ENCODE data around the gene MICALL2.

MICALL2 gene

GRCh38 chr7:1388021-1388702 is 71.1 kb downstream of the MICALL2 start:
- no peak for DNase-seq

DNA sequence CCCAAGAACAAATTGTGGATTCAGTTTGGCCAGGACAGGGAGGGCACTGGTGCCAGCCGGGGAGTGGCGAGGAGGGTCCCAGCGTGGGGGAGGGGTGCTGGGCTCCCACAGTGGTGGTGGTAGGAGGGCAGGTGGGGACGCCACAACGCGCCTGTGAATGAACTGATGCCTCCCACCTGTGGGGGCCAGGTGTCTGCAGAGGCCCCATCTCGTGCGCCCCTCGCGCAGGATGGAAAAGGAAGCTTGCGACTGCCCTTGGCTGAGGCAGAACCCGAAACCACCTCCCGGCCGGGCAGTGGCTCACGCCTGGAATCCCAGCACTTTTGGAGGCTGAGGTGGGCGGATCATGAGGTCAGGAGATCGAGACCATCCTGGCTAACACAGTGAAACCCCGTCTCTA is 72.0 kb downstream of the MICALL2 start:
- no peak for DNase-seq

GRCh38 chr7:1386623-1387220 is 72.5 kb downstream of the MICALL2 start:
- DNase-seq, result no peak

- no peak for DNase-seq
These were observed 73.3 kb downstream of the MICALL2 start for GRCh38 chr7:1385809-1386622.

DNA sequence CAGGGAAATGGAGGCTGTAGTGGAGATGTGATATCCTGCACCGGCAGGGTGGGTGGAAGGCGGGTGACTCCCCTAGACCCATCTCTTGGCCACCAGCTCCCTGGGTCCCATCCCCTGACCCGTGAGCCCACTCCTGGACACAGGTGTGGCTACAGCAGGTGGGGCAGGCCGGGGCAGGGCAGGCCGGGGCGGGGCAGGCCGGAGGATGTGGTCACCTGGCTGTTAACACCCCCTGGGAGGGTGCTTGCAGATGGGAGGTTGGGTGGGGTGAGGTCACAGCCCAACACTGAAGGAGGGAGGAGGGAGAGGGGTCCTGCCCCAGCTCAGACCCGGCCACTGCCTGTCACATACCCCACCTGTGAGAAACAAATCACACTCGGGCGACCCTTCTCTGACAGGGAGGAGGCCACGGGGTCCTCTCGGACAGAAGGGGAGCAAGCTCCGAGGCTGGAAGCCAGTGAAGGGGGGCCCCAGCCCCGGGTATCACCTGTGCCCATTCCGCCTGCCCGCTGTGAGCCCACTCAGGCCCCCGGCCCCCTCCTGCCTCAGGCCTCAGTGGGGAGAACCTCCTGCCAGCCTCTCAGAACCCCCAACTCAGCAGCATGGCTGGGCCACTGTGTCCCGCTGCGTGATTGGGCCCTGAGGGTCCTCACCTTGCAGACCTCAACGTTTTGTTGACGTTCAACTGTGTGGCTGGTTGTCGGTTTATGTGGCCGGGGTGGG is 74.0 kb downstream of the MICALL2 start:
- DNase-seq, result no peak

Data from central memory CD4-positive, alpha-beta T cell (primary cell).